HG02885 (cell line): ENCODE measurements around the gene KCTD16.

Source experiments
- ATAC-seq: cut with Tn5 transposase; IDR thresholded peaks from one replicate; pipeline ENCODE4 v1.9.1; 2021; ENCODE audit warnings: mild to moderate bottlenecking; ENCODE audit not compliant: unreplicated experiment, poor library complexity

Gene KCTD16

GRCh38 chr5:144170276-144171024 is at the start of gene KCTD16, which contains the start of gene YIPF5:
Gene KCTD16 (plus strand): TSS chr5:144170873.
Gene YIPF5 (minus strand): TSS chr5:144170659. CDS start chr5:144169955, 704 bp downstream.
- peak; percentile 99 for ATAC-seq

GRCh38 chr5:144121577-144121976 is 49.1 kb upstream of the KCTD16 start:
- ATAC-seq: no peak

- no peak for ATAC-seq
Observed at GRCh38 chr5:144122081-144122480, 48.6 kb upstream of the KCTD16 start.

GRCh38 chr5:144122641-144123040 is 48.0 kb upstream of the KCTD16 start:
- no peak for ATAC-seq

- ATAC-seq: no peak
Observed at GRCh38 chr5:144125163-144125726, 45.4 kb upstream of the KCTD16 start.

GRCh38 chr5:144126707-144127106 is 44.0 kb upstream of the KCTD16 start:
- ATAC-seq: no peak

- no peak for ATAC-seq
Observed at GRCh38 chr5:144128844-144129243, 41.8 kb upstream of the KCTD16 start.

- no peak for ATAC-seq
Observed at GRCh38 chr5:144130306-144130705, 40.4 kb upstream of the KCTD16 start.

- ATAC-seq: no peak
Observed at GRCh38 chr5:144131261-144131660, 39.4 kb upstream of the KCTD16 start.

- ATAC-seq: no peak
Observed at GRCh38 chr5:144133050-144133633, 37.5 kb upstream of the KCTD16 start.

- no peak for ATAC-seq
Observed at GRCh38 chr5:144134194-144134826, 36.4 kb upstream of the KCTD16 start.

GRCh38 chr5:144135113-144135762 is 35.4 kb upstream of the KCTD16 start:
- ATAC-seq: no peak

- no peak for ATAC-seq
Observed at GRCh38 chr5:144139586-144139985, 31.1 kb upstream of the KCTD16 start.

GRCh38 chr5:144141585-144141984 is 29.1 kb upstream of the KCTD16 start:
- no peak for ATAC-seq

- peak; percentile 98 for ATAC-seq
Observed at GRCh38 chr5:144142139-144142823, 28.4 kb upstream of the KCTD16 start.

- no peak for ATAC-seq
Observed at GRCh38 chr5:144142824-144143162, 27.9 kb upstream of the KCTD16 start.

GRCh38 chr5:144143625-144144024 is 27.0 kb upstream of the KCTD16 start:
- no peak for ATAC-seq

- no peak for ATAC-seq
Observed at GRCh38 chr5:144144956-144145751, 25.5 kb upstream of the KCTD16 start.

- no peak for ATAC-seq
Observed at GRCh38 chr5:144151026-144151425, 19.6 kb upstream of the KCTD16 start.
